Omental fat pad (tissue), 4 donors: ENCODE data around the gene C10orf143. TPM values are rescaled to one million over a fixed set of nuclear protein-coding genes. Genes with fewer than 3 reads are reported as not detected.
A peak's percentile ranks its signal among the peaks of the same experiment; 100 is the strongest.

Experiments
- ATAC-seq: fragments of 150-250 bp; one replicate; pipeline ENCODE4 v1.9.1; 2016; ENCODE audit warnings: mild to moderate bottlenecking, moderate library complexity; ENCODE audit not compliant: low FRiP score
- DNase-seq: peaks from one replicate; pipeline ENCODE4 v3.0.0-alpha.2; 2019; ENCODE audit warnings: low spot score
- CTCF ChIP-seq, 3 donors: fragments of 450-650 bp; IDR thresholded peaks; one replicate each; pipeline ENCODE4 v1.5.1; 2016 to 2017; ENCODE audit warnings: antibody characterized with exemption in 3 of 3, mild to moderate bottlenecking in 3 of 3, moderate library complexity in 2 of 3
- total RNA-seq, 4 donors: library from RNA; depleted of rRNA; stranded (reverse); fragments of >200 nt; gene quantifications; one replicate each; pipeline ENCODE4 v1.1.0, GENCODE V29; 2016

Gene C10orf143
- total RNA-seq = 1 to 10 TPM; 1.3 to 2.6 (median 1.6) TPM

- TF ChIP-seq CTCF (IDR thresholded peaks at IDR 0.05) = no peak
Observed at GRCh38 chr10:130110246-130111112, at the start of gene C10orf143. Gene C10orf143, minus strand, starts transcription at chr10:130110830. Its CDS starts 58 bp downstream, at chr10:130110772.

GRCh38 chr10:130159192-130159794 is 48.7 kb upstream of the C10orf143 start:
- DNase-seq (no peak), ATAC-seq (no peak)
- TF ChIP-seq CTCF (IDR thresholded peaks at IDR 0.05) = no peak

More at GRCh38 chr10:130110246-130111112, at the start of gene C10orf143:
- DNase-seq = peak; percentile 96
- peak; percentile 98 for ATAC-seq

GRCh38 chr10:130146042-130146441 is 35.4 kb upstream of the C10orf143 start:
- ATAC-seq (no peak), DNase-seq (no peak)
- no peak for TF ChIP-seq CTCF (IDR thresholded peaks at IDR 0.05)

GRCh38 chr10:130141878-130142277 is 31.2 kb upstream of the C10orf143 start:
- DNase-seq = no peak
- no peak for ATAC-seq
- TF ChIP-seq CTCF (IDR thresholded peaks at IDR 0.05) = no peak

GRCh38 chr10:130141460-130141859 is 30.8 kb upstream of the C10orf143 start:
- no peak for ATAC-seq
- no peak for TF ChIP-seq CTCF (IDR thresholded peaks at IDR 0.05)

DNA sequence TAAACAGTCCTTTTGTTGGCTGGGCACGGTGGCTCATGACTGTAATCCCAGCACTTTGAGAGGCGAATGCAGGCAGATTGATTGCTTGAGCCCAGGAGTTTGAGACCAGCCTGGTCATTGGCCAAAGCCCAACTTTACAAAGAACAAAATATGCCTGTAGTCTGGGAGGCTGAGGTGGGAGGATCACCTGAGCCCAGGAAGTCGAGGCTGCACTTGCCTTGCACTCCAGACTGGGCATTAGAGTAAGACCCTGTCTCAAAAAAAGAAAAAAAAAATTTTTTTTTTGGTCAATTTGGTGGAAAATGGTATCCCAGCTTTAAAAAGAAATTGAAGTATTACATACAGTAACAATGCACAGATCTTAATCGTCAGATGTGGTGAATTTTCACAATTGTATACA is 30.4 kb upstream of the C10orf143 start:
- no peak for DNase-seq
- ATAC-seq = no peak
- TF ChIP-seq CTCF (IDR thresholded peaks at IDR 0.05) = no peak

More at GRCh38 chr10:130141460-130141859, 30.8 kb upstream of the C10orf143 start:
- no peak for DNase-seq
